Osteoblast (primary cell): ENCODE results near the gene NCKAP5. TPM values are rescaled to one million over a fixed set of nuclear protein-coding genes. Genes with fewer than 3 reads are reported as not detected.

Source experiments
- DNase-seq: peaks from one replicate; pipeline ENCODE4 v3.0.0; 2011; ENCODE audit warnings: low spot score, mixed read lengths; ENCODE audit not compliant: insufficient read length; ENCODE audit errors: missing footprints
- H2AFZ ChIP-seq: 2 replicates; pipeline ENCODE4 v1.6.0; 2011; ENCODE audit warnings: mild to moderate bottlenecking, low read length
- H3K27ac ChIP-seq: 2 replicates; pipeline ENCODE4 v1.5.1; 2011; ENCODE audit warnings: mild to moderate bottlenecking, low read depth, low read length, moderate library complexity
- H3K27me3 ChIP-seq: 2 replicates; pipeline ENCODE4 v1.6.0; 2012; ENCODE audit warnings: mild to moderate bottlenecking, control low read depth, inconsistent platforms, low read length, moderate library complexity; ENCODE audit not compliant: insufficient read depth
- H3K36me3 ChIP-seq: 2 replicates; pipeline ENCODE4 v1.5.1; 2011; ENCODE audit warnings: mild to moderate bottlenecking, low read length, control low read depth, moderate library complexity; ENCODE audit not compliant: insufficient read depth
- H3K4me1 ChIP-seq: 2 replicates; pipeline ENCODE4 v1.5.1; 2011; ENCODE audit warnings: mild to moderate bottlenecking, low read length, control low read depth, moderate library complexity; ENCODE audit not compliant: insufficient read depth
- H3K4me2 ChIP-seq: 2 replicates; pipeline ENCODE4 v1.6.0; 2011; ENCODE audit warnings: mild to moderate bottlenecking, low read length; ENCODE audit not compliant: insufficient read depth
- H3K4me3 ChIP-seq: fragments of 200-600 bp; sonication (generic); 3 replicates; pipeline ENCODE4 v1.5.1; 2012; ENCODE audit warnings: mild to moderate bottlenecking, low read length, inconsistent platforms; ENCODE audit not compliant: insufficient read depth
- H3K79me2 ChIP-seq: 2 replicates; pipeline ENCODE4 v1.6.0; 2012; ENCODE audit warnings: mild to moderate bottlenecking, low read length, control low read depth, inconsistent platforms; ENCODE audit not compliant: insufficient read depth
- H3K9me3 ChIP-seq: 2 replicates; pipeline ENCODE4 v1.5.1; 2011; ENCODE audit warnings: low read depth, low read length, control low read depth
- H4K20me1 ChIP-seq: 2 replicates; pipeline ENCODE4 v1.6.0; 2012; ENCODE audit warnings: mild to moderate bottlenecking, low read length, control low read depth; ENCODE audit not compliant: insufficient read depth
- total RNA-seq: library from RNA; depleted of rRNA; stranded (reverse); fragments of >200 nt; gene quantifications from 2 replicates; pipeline ENCODE4 v1.2.3, GENCODE V29; 2012
- TF ChIP-seq, protein P1 (sequence below): IDR thresholded peaks from 2 replicates; pipeline ENCODE4 v1.5.1; 2011; ENCODE audit warnings: mild to moderate bottlenecking, low read depth, low read length, moderate library complexity; ENCODE audit errors: extremely low read depth

NCKAP5 gene
- total RNA-seq, 1 donor, result 1.8 TPM

DNA sequence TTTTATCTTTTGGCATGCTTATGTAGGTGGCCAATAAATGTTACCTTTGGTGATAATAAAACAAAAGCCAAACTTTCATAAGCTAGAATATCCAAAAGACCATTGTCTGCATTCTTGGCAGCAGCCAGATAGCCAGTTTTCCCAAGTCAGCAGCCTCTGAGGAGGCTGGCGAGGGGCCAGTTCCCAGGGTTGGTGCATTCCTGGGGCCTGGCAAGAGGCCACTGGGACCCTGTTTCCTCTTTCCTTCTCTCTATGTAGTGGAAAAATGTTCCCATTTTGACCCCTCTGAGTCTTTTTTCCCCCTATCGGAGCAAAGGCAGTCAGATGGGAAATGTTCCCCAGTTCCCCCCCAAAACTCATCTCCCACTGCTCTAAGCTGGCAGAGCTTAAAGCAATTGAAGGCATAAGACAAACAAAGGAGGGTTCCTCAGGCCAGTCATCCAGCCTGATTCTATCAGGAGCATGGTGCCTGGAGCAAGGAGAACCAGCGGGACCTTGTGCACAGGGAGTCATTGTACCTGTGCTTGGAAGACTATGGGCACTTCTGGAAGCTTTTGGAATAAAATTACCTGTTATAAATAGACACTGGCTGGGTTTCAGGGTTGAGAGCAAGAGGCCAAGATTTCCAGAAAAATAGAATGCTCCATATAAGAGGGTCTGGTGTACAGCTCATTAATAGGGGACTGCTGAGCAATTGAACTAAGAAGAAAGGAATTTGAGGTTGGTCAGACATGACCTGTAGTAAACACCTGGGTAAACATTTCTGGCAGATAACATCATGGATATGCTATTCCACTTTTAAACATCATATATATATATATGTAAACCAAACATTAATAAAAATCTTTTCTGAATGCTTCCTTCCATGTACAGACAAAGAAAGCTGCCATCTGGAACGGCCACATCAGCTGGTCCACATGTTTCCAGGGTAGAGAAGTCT is 63.4 kb downstream of the NCKAP5 start:
- Histone ChIP-seq H2AFZ (no peak overlapping the region), H3K4me1 (no peaks in the 10 kb centered on the region), H3K4me2 (no peak overlapping the region), H3K9me3 (no peaks in the 10 kb centered on the region), H3K4me3 (no peak overlapping the region), H3K27ac (no peak overlapping the region), H3K79me2 (no peaks in the 10 kb centered on the region), H3K36me3 (no peaks in the 10 kb centered on the region), H3K27me3 (no peaks in the 10 kb centered on the region), H4K20me1 (no peaks in the 10 kb centered on the region)
- TF ChIP-seq, protein P1, sequence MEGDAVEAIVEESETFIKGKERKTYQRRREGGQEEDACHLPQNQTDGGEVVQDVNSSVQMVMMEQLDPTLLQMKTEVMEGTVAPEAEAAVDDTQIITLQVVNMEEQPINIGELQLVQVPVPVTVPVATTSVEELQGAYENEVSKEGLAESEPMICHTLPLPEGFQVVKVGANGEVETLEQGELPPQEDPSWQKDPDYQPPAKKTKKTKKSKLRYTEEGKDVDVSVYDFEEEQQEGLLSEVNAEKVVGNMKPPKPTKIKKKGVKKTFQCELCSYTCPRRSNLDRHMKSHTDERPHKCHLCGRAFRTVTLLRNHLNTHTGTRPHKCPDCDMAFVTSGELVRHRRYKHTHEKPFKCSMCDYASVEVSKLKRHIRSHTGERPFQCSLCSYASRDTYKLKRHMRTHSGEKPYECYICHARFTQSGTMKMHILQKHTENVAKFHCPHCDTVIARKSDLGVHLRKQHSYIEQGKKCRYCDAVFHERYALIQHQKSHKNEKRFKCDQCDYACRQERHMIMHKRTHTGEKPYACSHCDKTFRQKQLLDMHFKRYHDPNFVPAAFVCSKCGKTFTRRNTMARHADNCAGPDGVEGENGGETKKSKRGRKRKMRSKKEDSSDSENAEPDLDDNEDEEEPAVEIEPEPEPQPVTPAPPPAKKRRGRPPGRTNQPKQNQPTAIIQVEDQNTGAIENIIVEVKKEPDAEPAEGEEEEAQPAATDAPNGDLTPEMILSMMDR, result no peak
- no peak for DNase-seq

DNA sequence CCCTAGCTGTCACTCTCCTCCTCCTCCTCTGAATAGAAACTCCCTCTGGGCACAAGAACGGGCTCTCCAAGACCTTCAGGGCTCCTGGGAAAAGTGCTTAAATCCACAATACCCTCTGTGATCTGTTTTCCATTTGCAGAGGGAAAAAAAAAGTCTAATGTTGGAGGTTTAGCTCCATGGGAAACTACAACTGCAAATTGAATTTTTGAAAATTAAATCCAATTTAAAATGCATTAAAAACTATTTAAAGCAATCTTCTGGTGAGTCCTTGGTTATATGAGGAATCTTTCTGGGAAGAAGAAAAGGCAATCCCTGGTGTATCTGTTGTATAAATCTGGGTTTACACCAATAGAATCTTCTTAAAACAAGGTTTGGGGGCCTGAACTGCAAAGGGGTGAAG is 64.3 kb downstream of the NCKAP5 start:
- H3K4me1 ChIP-seq, result no peaks in the 10 kb centered on the region
- H3K27ac ChIP-seq, result no peak overlapping the region
- no peak overlapping the region for H2AFZ ChIP-seq
- TF ChIP-seq, protein P1, result no peak
- no peaks in the 10 kb centered on the region for H3K79me2 ChIP-seq
- H3K9me3 ChIP-seq, result no peaks in the 10 kb centered on the region
- H3K4me2 ChIP-seq, result no peak overlapping the region
- no peak for DNase-seq
- H3K36me3 ChIP-seq, result no peaks in the 10 kb centered on the region
- no peaks in the 10 kb centered on the region for H4K20me1 ChIP-seq
- peaks cover 4% of the 10 kb centered on the region for H3K27me3 ChIP-seq
- no peak overlapping the region for H3K4me3 ChIP-seq

DNA sequence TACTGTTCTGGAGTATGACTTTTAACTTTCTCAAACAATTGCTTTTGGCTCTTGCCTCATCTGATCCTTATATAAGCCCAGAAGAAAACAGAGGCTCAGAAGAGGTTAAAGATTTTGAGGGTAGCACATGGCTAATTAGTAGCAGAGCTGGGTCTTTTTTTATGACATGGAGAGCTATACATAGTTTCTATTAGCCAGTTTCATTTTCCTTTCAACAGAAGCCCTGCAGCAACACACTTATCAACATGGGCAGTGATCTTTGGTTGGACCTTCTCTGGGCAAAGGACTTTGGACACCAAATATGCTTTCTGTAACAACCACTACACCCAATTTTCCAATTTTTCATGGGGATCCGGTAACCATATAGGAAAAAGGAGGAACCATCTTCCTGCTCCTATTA is 64.9 kb downstream of the NCKAP5 start:
- Histone ChIP-seq H3K4me2 (no peak overlapping the region), H3K36me3 (no peaks in the 10 kb centered on the region), H3K4me1 (no peaks in the 10 kb centered on the region), H4K20me1 (no peaks in the 10 kb centered on the region), H3K27me3 (peaks cover 4% of the 10 kb centered on the region), H3K9me3 (no peaks in the 10 kb centered on the region), H3K27ac (no peak overlapping the region), H3K4me3 (no peak overlapping the region), H3K79me2 (no peaks in the 10 kb centered on the region), H2AFZ (no peak overlapping the region)
- TF ChIP-seq, protein P1, result no peak
- no peak for DNase-seq

DNA sequence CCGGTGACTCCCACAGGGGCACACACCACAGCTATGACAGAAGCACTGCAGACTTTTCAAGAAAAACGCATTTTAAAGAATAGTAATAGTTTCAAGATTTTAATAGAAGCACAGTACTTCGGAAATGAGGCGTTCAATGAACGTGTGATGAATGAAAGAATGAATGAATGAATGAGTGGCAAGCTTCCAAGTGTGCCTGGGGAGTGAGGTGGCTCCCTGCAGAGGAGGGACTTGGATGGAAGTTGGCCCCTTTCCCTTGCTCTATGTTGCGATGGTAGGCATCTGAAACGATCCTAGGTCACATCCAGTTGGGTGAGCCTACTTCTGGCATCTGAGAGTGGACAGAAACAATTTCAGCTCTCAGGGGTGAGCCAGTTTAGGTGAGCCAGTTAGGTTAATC is 65.6 kb downstream of the NCKAP5 start:
- Histone ChIP-seq H3K79me2 (no peaks in the 10 kb centered on the region), H3K27me3 (peaks cover 8% of the 10 kb centered on the region), H4K20me1 (no peaks in the 10 kb centered on the region), H3K4me1 (no peaks in the 10 kb centered on the region), H3K36me3 (no peaks in the 10 kb centered on the region), H2AFZ (no peak overlapping the region), H3K9me3 (no peaks in the 10 kb centered on the region), H3K4me2 (no peak overlapping the region), H3K4me3 (no peak overlapping the region), H3K27ac (no peak overlapping the region)
- TF ChIP-seq, protein P1, result no peak
- no peak for DNase-seq
